ENCODE results near the gene PTGDS. TPM values are rescaled to one million over a fixed set of nuclear protein-coding genes. Genes with fewer than 3 reads are reported as not detected.
"Not testable (repeated sequence)": the region's sequence is repeated elsewhere in the genome, so short reads cannot be mapped to it uniquely, and the experiment has no call there.

PTGDS gene
- total and polyA plus RNA-seq, 2 donors from 2014 or later, result 236 to 709 TPM

DNA sequence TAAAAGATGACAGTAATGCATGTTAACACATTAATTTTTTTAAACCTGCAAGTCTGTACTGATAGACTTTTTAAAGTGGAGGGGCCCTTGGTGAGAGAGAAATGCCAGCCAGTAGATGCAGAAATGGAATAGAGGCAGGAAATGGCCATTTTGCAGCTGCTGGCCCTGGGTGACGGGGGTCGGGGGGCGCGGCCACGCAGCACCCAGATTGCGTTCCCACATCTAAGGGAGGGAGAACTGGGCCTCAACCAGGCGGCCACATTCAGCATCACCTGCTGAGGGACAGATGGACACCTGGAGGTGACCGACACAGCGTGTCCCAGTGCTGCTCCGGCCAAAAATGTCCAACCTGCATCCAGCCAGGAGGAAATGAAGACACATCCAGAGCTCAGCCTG lies 25.3 kb downstream of the PTGDS start:
- Histone ChIP-seq H3K27me3 (ENCODE audit: control insufficient read depth, insufficient read depth, low read length) (no peaks in the 10 kb centered on the region), H3K36me3 (ENCODE audit: control insufficient read depth in 2 of 3, insufficient read depth in 3 of 3, low read length in 3 of 3) (no peaks in the 10 kb centered on the region), H3K27ac (ENCODE audit: low read depth in 2 of 2, low read length in 2 of 2) (no peak overlapping the region), H3K9ac (ENCODE audit: low read length in 3 of 3) (no peak overlapping the region), H3K4me3 (ENCODE audit: low read length in 3 of 3) (no peak overlapping the region), H3K9me3 (ENCODE audit: control insufficient read depth in 2 of 3, insufficient read depth in 1 of 3, low read length in 3 of 3) (no peaks in the 10 kb centered on the region), H3K4me1 (ENCODE audit: control insufficient read depth in 2 of 3, insufficient read depth in 2 of 3, low read depth in 1 of 3, low read length in 3 of 3) (peaks cover 0 to 3% (median 0%) of the 10 kb centered on the region in 3 donors)
- no peak for DNase-seq
- FAIRE-seq, result no peak
- TF ChIP-seq CTCF (IDR thresholded peaks at IDR 0.05; ENCODE audit: borderline replicate concordance, extremely low read depth, insufficient read depth), result no peak
- intact Hi-C loops (cut with DNase I), result no loop called here

- H3K4me3 ChIP-seq (ENCODE audit: low read length in 3 of 3); H3K27ac ChIP-seq (ENCODE audit: low read depth in 2 of 2, low read length in 2 of 2); FAIRE-seq; H3K4me1 ChIP-seq (ENCODE audit: control insufficient read depth in 2 of 3, insufficient read depth in 2 of 3, low read depth in 1 of 3, low read length in 3 of 3); H3K9me3 ChIP-seq (ENCODE audit: control insufficient read depth in 2 of 3, insufficient read depth in 1 of 3, low read length in 3 of 3); intact Hi-C loops (cut with DNase I); H3K36me3 ChIP-seq (ENCODE audit: control insufficient read depth in 2 of 3, insufficient read depth in 3 of 3, low read length in 3 of 3); H3K27me3 ChIP-seq (ENCODE audit: control insufficient read depth, insufficient read depth, low read length); H3K9ac ChIP-seq (ENCODE audit: low read length in 3 of 3); DNase-seq: not testable (repeated sequence)
- TF ChIP-seq CTCF (IDR thresholded peaks at IDR 0.05; ENCODE audit: borderline replicate concordance, extremely low read depth, insufficient read depth), result peak; percentile 3
These were observed 27.0 kb downstream of the PTGDS start for GRCh38 chr9:137004285-137004684.

DNA sequence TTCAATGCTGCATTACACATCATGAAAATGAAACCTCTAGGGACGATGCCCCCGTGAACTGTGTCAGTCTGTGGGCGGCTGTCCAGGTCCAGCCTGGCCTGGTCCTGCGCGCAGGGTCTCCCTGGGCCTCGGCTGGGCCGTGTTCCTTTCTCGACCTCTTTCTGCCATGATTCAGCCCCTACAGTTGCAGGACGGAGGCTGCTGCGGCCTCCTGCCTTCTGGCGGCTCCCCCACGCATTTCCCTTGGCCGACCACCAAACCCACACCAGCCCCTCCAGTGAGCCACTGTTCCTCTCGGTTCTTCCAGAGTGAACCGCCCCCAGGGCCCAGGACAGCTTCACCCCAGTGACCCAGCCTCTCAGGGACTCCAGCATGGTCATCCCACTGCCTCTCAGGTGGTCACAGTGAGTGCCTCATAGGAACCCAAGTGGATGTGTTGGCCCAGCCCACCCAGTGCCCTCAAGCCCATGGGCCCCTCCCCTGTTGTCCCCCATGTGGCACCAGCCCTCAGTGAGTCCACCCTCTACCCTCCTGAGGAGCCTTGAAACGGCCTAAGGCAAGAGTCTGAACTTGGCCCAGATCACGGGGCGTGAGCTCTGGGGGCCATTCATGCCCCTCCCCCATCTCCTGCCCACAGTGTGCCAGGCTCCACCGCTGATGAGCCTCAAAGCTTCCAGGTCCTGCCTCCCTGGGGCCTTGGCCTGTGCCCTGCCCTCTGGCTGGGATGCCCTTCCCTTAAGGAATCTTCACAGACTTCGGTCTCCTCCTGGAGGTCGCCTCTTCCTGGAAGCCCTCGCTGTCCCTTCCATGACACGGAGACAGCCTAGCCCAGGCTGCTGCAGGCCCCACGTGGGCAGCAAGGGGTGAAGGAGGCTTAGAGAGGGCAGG lies 29.1 kb downstream of the PTGDS start:
- no peak overlapping the region for H3K4me3 ChIP-seq (ENCODE audit: low read length in 3 of 3)
- no peak overlapping the region for H3K9ac ChIP-seq (ENCODE audit: low read length in 3 of 3)
- no peak for FAIRE-seq
- intact Hi-C loops (cut with DNase I), result no loop called here
- no peaks in the 10 kb centered on the region for H3K36me3 ChIP-seq (ENCODE audit: control insufficient read depth in 2 of 3, insufficient read depth in 3 of 3, low read length in 3 of 3)
- no peaks in the 10 kb centered on the region for H3K9me3 ChIP-seq (ENCODE audit: control insufficient read depth in 2 of 3, insufficient read depth in 1 of 3, low read length in 3 of 3)
- TF ChIP-seq CTCF (IDR thresholded peaks at IDR 0.05; ENCODE audit: borderline replicate concordance, extremely low read depth, insufficient read depth), result no peak
- H3K27me3 ChIP-seq (ENCODE audit: control insufficient read depth, insufficient read depth, low read length), result no peaks in the 10 kb centered on the region
- H3K27ac ChIP-seq (ENCODE audit: low read depth in 2 of 2, low read length in 2 of 2), result no peak overlapping the region
- peaks cover 0 to 4% (median 0%) of the 10 kb centered on the region in 3 donors for H3K4me1 ChIP-seq (ENCODE audit: control insufficient read depth in 2 of 3, insufficient read depth in 2 of 3, low read depth in 1 of 3, low read length in 3 of 3)
- DNase-seq, result no peak

Measured in kidney (tissue), 14 donors.